LNCaP clone FGC (cell line): ENCODE data around the gene GPC1.

Experiments used
- DNase-seq: peaks from one replicate; pipeline ENCODE4 v3.0.0-alpha.2; 2011; ENCODE audit warnings: low read depth
- H3K4me3 ChIP-seq: 2 replicates; pipeline ENCODE4 v1.5.1; 2011; ENCODE audit warnings: mild to moderate bottlenecking, low read depth, low read length, control low read depth
- CTCF ChIP-seq: IDR thresholded peaks from 2 replicates; pipeline ENCODE4 v1.5.1; 2012; ENCODE audit warnings: mild to moderate bottlenecking; ENCODE audit not compliant: control insufficient read depth, insufficient read depth; ENCODE audit errors: extremely low read depth

GPC1 gene

GRCh38 chr2:240398661-240399267, 36.7 kb upstream of the GPC1 start:
- DNase-seq = no peak
- H3K4me3 ChIP-seq = no peak overlapping the region
- no peak for TF ChIP-seq CTCF

- DNase-seq = no peak
- TF ChIP-seq CTCF = no peak
- H3K4me3 ChIP-seq = no peak overlapping the region
Measured at GRCh38 chr2:240399419-240400324, 35.8 kb upstream of the GPC1 start.

- H3K4me3 ChIP-seq = no peak overlapping the region
- no peak for DNase-seq
- no peak for TF ChIP-seq CTCF
Measured at GRCh38 chr2:240400371-240401161, 34.9 kb upstream of the GPC1 start.

- no peak for DNase-seq
- TF ChIP-seq CTCF = no peak
- H3K4me3 ChIP-seq = no peak overlapping the region
Measured at GRCh38 chr2:240401308-240401707, 34.2 kb upstream of the GPC1 start.

- no peak for TF ChIP-seq CTCF
- no peak for DNase-seq
- H3K4me3 ChIP-seq = no peak overlapping the region
Measured at GRCh38 chr2:240401781-240402551, 33.5 kb upstream of the GPC1 start.

GRCh38 chr2:240402566-240403272, 32.7 kb upstream of the GPC1 start:
- TF ChIP-seq CTCF = no peak
- H3K4me3 ChIP-seq = no peak overlapping the region
- DNase-seq = no peak
